K562 (cell line): ENCODE results near the gene GPR15. TPM values are rescaled to one million over a fixed set of nuclear protein-coding genes. Genes with fewer than 3 reads are reported as not detected.

Experiments
- ARID1B ChIP-seq: fragments of 450-650 bp; IDR thresholded peaks from 2 replicates; pipeline ENCODE4 v1.6.1; 2016; ENCODE audit warnings: antibody characterized with exemption, mild to moderate bottlenecking, inconsistent platforms
- BRD9 ChIP-seq: fragments of 450-650 bp; IDR thresholded peaks from 2 replicates; pipeline ENCODE4 v1.6.1; 2018; ENCODE audit warnings: low read depth; ENCODE audit not compliant: partially characterized antibody
- CBFA2T3 ChIP-seq: fragments of 450-650 bp; IDR thresholded peaks from 2 replicates; pipeline ENCODE4 v1.6.1; 2017
- CCNT2 ChIP-seq: IDR thresholded peaks from 2 replicates; pipeline ENCODE4 v1.6.1; 2011; ENCODE audit warnings: borderline replicate concordance, low read depth, mild to moderate bottlenecking, moderate library complexity, mixed read lengths, low read length; ENCODE audit not compliant: insufficient read length; ENCODE audit errors: extremely low read depth
- CEBPG ChIP-seq, 3 experiments: fragments of 200-800 bp in 1 of 3; sonication (Bioruptor generic) in 1 of 3; sonication (generic) in 1 of 3; formaldehyde crosslinking in 1 of 3; IDR thresholded peaks in 2 of 3; conservative IDR thresholded peaks in 1 of 3; 2 replicates each; pipeline versions ENCODE4 v1.6.1 to v1.8.0; 2016 to 2022; ENCODE audit warnings: missing compliant biosample characterization in 2 of 3, missing genetic modification characterization in 2 of 3, mild to moderate bottlenecking in 1 of 3, missing genetic modification reagents in 1 of 3
- ELF1 ChIP-seq: fragments of 200-800 bp; sonication (Bioruptor generic); IDR thresholded peaks from 2 replicates; pipeline ENCODE4 v1.6.1; 2016; ENCODE audit warnings: missing genetic modification characterization, missing compliant biosample characterization
- HEY1 ChIP-seq: fragments of 250-450 bp; sonication (Bioruptor Pico); IDR thresholded peaks from 2 replicates; pipeline ENCODE4 v1.5.0; 2020; ENCODE audit warnings: mild to moderate bottlenecking, moderate library complexity, borderline replicate concordance
- MECOM ChIP-seq: fragments of 250-450 bp; sonication (Bioruptor Pico); IDR thresholded peaks from 2 replicates; pipeline ENCODE4 v1.8.0; 2022; ENCODE audit warnings: inconsistent platforms
- MED1 ChIP-seq: sonication (generic); formaldehyde crosslinking; IDR thresholded peaks from 2 replicates; pipeline ENCODE4 v1.8.1; 2023; ENCODE audit warnings: missing genetic modification reagents, borderline replicate concordance
- POLR2B ChIP-seq: fragments of 450-650 bp; IDR thresholded peaks from 2 replicates; pipeline ENCODE4 v1.6.1; 2018; ENCODE audit warnings: low read depth; ENCODE audit not compliant: partially characterized antibody
- STAT5A ChIP-seq: IDR thresholded peaks from 2 replicates; pipeline ENCODE4 v1.6.1; 2012; ENCODE audit warnings: low read length, inconsistent platforms, borderline replicate concordance
- TBP ChIP-seq: optimal IDR thresholded peaks from 2 replicates; pipeline ENCODE3; 2011; ENCODE audit warnings: low read depth, low read length, improper control_type of control experiment
- ZBTB7A ChIP-seq: IDR thresholded peaks from 2 replicates; pipeline ENCODE4 v1.6.1; 2011; ENCODE audit warnings: low read depth, mild to moderate bottlenecking, low read length, moderate library complexity, borderline replicate concordance; ENCODE audit not compliant: control insufficient read depth
- ZNF12 ChIP-seq: sonication (generic); formaldehyde crosslinking; IDR thresholded peaks from 2 replicates; pipeline ENCODE4 v1.4.0; 2020; ENCODE audit warnings: mild to moderate bottlenecking, missing genetic modification reagents
- ZNF445 ChIP-seq: fragments of 250-450 bp; sonication (Bioruptor Pico); IDR thresholded peaks from 2 replicates; pipeline ENCODE4 v1.4.0; 2020; ENCODE audit warnings: low read depth, mild to moderate bottlenecking, moderate library complexity
- polyA plus RNA-seq, 8 experiments: library from polyadenylated mRNA; depleted of rRNA in 4 of 8; stranded (reverse) in 5 of 8; unstranded in 3 of 8; fragments of >200 nt; fragmentation: Nextera tagmentation in 2 of 8; fragmentation: Illumina TruSeq in 1 of 8; extraction: Ambion mirVana in 2 of 8; extraction: Trizol in 1 of 8; gene quantifications; 2 replicates each; pipeline versions ENCODE4 v1.2.1 to v1.2.3, GENCODE V29; 2011 to 2014; ENCODE audit warnings: inconsistent platforms in 1 of 8, missing spikeins in 1 of 8
- total RNA-seq, 7 experiments: library from RNA; depleted of rRNA in 6 of 7; stranded (reverse); fragments of >200 nt in 6 of 7; fragmentation: Illumina TruSeq in 2 of 7; extraction: Trizol in 2 of 7; gene quantifications; 2 replicates each; pipeline versions ENCODE4 v1.2.1 to v1.2.3, GENCODE V29; 2011 to 2021; ENCODE audit warnings: low replicate concordance in 1 of 7
- TF ChIP-seq, protein P1 (sequence below): sonication (generic); formaldehyde crosslinking; IDR thresholded peaks from 2 replicates; pipeline ENCODE4 v1.9.0; 2022; ENCODE audit warnings: mild to moderate bottlenecking, missing genetic modification reagents
- TF ChIP-seq, protein P2 (sequence below): fragments of 450-650 bp; IDR thresholded peaks from 2 replicates; pipeline ENCODE4 v1.6.1; 2016
- TF ChIP-seq, protein P3 (sequence below): sonication (generic); formaldehyde crosslinking; IDR thresholded peaks from 2 replicates; pipeline ENCODE4 v1.5.0; 2020; ENCODE audit warnings: missing genetic modification reagents
- TF ChIP-seq, protein P4 (sequence below): fragments of 450-650 bp; formaldehyde crosslinking; IDR thresholded peaks from 2 replicates; pipeline ENCODE4 v1.4.0; 2020; ENCODE audit warnings: mild to moderate bottlenecking, moderate library complexity

GPR15 gene
- total and polyA plus RNA-seq, 9 of the 15 experiments (the other 6 are each of a cell fraction or from before 2014, with no cell fraction given), result 0.13 TPM; not detected in 8

DNA sequence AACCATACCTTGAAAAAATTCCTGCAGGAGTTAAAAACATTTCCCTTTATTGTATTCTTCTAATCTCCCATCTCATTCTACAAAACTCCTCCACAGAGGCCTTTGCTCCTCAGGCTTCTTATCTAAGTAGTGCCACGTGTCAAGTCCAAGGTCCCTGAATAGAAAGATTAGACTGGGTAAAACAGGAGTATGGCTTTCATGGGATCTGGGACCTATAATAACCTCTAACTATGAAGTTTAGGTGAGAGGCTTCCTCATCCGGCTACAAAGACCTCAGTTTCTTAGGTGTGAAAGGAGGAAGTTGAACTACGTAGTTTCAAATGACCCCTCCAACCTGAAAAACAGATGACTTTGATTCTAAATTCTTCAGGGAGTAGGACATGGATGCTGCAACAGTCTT is 20.0 kb downstream of the GPR15 start (continued):
- TF ChIP-seq, protein P1, sequence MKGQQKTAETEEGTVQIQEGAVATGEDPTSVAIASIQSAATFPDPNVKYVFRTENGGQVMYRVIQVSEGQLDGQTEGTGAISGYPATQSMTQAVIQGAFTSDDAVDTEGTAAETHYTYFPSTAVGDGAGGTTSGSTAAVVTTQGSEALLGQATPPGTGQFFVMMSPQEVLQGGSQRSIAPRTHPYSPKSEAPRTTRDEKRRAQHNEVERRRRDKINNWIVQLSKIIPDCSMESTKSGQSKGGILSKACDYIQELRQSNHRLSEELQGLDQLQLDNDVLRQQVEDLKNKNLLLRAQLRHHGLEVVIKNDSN (CRISPR knock-in tag), result no peak
- TF ChIP-seq MED1 (CRISPR knock-in tag), result no peak
- TF ChIP-seq ZNF445 (CRISPR knock-in tag), result no peak
- no peak for TF ChIP-seq POLR2B
- peak; percentile 69; the same call in 1 of the 2 replicates for TF ChIP-seq HEY1 (CRISPR knock-in tag)
- TF ChIP-seq CBFA2T3, result peak; percentile 86
- peak; percentile 59 for TF ChIP-seq CCNT2
- TF ChIP-seq BRD9, result no peak
- TF ChIP-seq TBP, result no peak
- TF ChIP-seq ARID1B, result peak; percentile 84
- peak; percentile 23; the same call in 1 of the 2 replicates for TF ChIP-seq STAT5A
- TF ChIP-seq, protein P2, sequence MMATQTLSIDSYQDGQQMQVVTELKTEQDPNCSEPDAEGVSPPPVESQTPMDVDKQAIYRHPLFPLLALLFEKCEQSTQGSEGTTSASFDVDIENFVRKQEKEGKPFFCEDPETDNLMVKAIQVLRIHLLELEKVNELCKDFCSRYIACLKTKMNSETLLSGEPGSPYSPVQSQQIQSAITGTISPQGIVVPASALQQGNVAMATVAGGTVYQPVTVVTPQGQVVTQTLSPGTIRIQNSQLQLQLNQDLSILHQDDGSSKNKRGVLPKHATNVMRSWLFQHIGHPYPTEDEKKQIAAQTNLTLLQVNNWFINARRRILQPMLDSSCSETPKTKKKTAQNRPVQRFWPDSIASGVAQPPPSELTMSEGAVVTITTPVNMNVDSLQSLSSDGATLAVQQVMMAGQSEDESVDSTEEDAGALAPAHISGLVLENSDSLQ, result no peak
- no peak for TF ChIP-seq ELF1 (tag)
- TF ChIP-seq, protein P3, sequence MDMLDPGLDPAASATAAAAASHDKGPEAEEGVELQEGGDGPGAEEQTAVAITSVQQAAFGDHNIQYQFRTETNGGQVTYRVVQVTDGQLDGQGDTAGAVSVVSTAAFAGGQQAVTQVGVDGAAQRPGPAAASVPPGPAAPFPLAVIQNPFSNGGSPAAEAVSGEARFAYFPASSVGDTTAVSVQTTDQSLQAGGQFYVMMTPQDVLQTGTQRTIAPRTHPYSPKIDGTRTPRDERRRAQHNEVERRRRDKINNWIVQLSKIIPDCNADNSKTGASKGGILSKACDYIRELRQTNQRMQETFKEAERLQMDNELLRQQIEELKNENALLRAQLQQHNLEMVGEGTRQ (CRISPR knock-in tag), result peak; percentile 13; the same call in 1 of the 2 replicates
- no peak for TF ChIP-seq ZNF12 (CRISPR knock-in tag)
- TF ChIP-seq, protein P4, sequence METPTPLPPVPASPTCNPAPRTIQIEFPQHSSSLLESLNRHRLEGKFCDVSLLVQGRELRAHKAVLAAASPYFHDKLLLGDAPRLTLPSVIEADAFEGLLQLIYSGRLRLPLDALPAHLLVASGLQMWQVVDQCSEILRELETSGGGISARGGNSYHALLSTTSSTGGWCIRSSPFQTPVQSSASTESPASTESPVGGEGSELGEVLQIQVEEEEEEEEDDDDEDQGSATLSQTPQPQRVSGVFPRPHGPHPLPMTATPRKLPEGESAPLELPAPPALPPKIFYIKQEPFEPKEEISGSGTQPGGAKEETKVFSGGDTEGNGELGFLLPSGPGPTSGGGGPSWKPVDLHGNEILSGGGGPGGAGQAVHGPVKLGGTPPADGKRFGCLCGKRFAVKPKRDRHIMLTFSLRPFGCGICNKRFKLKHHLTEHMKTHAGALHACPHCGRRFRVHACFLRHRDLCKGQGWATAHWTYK (CRISPR knock-in tag), result no peak
- no peak for TF ChIP-seq ZBTB7A
- TF ChIP-seq MECOM (CRISPR knock-in tag), result no peak
- TF ChIP-seq CEBPG (CRISPR knock-in tag; IDR thresholded peaks at IDR 0.05), result no peak
- TF ChIP-seq CEBPG (tag; conservative IDR thresholded peaks at IDR 0.05 in 1 of 2, IDR thresholded peaks at IDR 0.05 in 1 of 2), result no peak
